A549 treated with Mapracorat at 1 μM for 4 hours (cell line): ENCODE data around the gene TXNDC12. TPM values are rescaled to one million over a fixed set of nuclear protein-coding genes. Genes with fewer than 3 reads are reported as not detected.

ENCODE experiments used
- total RNA-seq: library from RNA; stranded (reverse); fragments of 200-300 nt; extraction: Qiagen RNA extraction; gene quantifications from 5 replicates; pipeline ENCODE4 v1.2.3, GENCODE V29; 2022

The TXNDC12 gene
- total RNA-seq, result 35.1 to 41.4 TPM (median 36.4 TPM) in 5 replicates

DNA sequence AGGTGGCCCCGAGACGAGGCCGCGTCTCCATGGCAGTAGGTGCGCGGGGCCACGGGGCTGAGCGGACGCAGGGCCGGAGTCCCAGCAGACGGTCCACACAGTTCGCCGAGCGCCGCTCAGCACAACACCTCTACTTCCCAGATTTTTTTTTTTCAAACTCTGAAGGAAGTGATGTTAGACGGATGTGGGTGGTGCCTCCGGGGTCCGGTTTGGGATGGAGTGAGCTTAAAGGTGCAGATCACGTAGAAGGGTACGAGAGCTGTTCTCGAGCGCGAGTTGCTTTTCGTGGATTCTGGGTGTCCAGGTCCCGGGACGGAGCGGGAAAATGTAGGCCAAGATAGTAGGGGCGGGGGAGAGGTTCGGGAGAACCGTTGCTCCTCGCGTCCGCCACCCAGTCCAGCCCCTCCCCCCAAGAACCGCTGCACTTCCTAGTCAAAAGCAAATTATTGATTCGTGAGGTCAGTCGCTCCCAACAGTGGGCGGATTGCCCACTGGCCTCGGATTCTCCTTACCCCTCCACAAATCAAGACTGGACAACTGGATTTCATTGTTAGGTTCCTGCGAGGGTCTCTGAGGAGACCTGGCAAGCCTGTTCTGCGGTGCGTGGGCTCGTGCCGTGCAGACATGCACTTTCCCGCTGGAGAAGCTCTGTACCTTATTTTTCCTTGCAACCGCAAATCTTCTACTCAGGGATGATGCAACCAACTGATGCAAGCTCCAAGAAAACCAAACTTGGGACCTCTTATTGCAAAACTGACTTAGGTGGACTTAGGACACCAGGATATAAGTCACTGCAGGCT is at the start of gene TXNDC12:
TXNDC12 (minus strand) TSS at position 126 of the 800 bp plus-strand sequence; CDS start at position 31, 95 bp downstream.

GRCh38 chr1:52056163-52056936 is 1.4 kb upstream of the TXNDC12 start, which contains the start of gene BTF3L4:
TSS of gene BTF3L4 (plus strand) at chr1:52056295. CDS start at chr1:52059848, 3,553 bp downstream.

DNA sequence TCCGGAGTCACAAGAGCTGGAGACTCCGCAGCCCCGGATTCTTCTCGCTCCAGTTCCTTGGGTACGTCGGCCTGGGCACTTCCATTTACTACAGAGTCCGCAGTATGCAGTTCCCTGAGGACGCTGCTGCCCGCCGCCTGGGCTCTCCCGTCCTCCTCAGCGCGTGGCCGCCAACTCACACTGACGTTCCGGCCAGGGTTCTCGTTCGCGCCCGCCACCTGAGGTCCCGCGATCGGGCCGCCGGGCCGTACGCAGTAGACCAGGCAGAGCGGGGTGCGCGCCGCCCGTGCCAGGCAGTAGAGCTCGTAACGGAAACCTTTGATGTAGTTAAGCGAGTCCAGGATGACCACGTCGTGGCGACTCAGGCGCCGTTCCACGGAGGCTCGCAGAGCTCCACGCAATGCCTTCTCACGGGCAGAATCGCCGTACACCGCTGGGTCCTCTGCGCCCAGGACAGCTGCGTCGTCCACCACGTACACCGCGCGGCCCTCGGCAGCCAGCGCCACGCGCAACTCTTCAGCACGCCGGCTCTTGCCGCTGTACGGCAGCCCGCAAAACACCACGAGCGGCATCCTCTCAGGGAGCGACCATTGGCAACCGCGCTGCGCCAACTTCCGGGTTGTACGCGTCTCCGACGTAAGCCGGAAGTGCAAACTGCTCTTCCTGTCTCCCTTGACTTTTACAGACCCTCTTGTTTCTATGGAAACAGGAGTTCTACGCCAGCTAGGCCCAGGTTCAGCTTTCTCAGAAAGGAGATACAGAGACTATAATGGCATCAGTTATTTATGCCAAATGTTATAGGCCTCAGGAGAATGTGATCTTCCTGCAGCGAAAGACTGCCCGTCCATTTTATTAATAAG is 21.6 kb downstream of the TXNDC12 start, which contains the start of gene KTI12:
KTI12 (minus strand) TSS at position 621 of the 860 bp plus-strand sequence; CDS start at position 572, 49 bp downstream.

DNA sequence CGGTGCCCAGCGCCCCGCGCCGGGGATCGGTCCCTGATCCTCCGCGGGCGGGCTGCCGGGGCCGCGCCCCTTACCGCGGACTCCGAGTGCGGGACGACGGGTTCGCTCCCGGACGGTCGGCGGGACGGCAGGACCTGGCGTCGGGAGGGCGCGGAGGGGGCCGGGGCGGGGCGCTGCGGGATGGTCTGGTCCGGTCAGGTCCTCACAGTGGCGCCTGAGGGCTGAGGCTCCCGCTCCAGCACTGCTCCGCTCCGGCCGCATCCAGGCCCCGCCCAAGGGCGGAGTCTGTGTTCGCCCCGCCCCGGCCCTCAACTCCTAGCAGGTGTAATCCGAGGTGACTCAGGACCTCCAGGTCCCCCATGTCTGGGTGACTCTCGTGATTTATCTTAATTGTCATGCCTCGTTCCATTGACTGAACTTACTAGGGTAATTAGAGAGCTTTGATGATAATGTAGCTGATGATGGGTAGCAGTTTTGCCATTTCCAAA is 64.5 kb downstream of the TXNDC12 start, which contains the start of gene RAB3B:
RAB3B (minus strand) TSS at position 223 of the 488 bp plus-strand sequence. CDS start 13,583 bp downstream, outside the sequence.

Other genes starting within 250 kb of the TXNDC12 start
- gene NRDC, start 176.5 kb downstream of the TXNDC12 start, total RNA-seq, result 73.4 to 78.4 TPM (median 75.1 TPM) in 5 replicates
- gene RAB3B, start 64.5 kb downstream of the TXNDC12 start, total RNA-seq, result 5.3 to 9.0 TPM (median 6.0 TPM) in 5 replicates
- 16.2 to 20.6 TPM (median 17.8 TPM) in 5 replicates for gene KTI12, start 21.4 kb downstream of the TXNDC12 start, total RNA-seq
- 29.0 to 40.2 TPM (median 30.3 TPM) in 5 replicates for gene BTF3L4, start 1.1 kb upstream of the TXNDC12 start, total RNA-seq
- 6.8 to 8.6 TPM (median 8.1 TPM) in 5 replicates for gene ZFYVE9, start 86.9 kb upstream of the TXNDC12 start, total RNA-seq